ENCODE data around the gene TTC38. TPM values are rescaled to one million over a fixed set of nuclear protein-coding genes. Genes with fewer than 3 reads are reported as not detected.

TTC38 gene
- total RNA-seq, 1 experiment from 2014 or later = 16.7 TPM

DNA sequence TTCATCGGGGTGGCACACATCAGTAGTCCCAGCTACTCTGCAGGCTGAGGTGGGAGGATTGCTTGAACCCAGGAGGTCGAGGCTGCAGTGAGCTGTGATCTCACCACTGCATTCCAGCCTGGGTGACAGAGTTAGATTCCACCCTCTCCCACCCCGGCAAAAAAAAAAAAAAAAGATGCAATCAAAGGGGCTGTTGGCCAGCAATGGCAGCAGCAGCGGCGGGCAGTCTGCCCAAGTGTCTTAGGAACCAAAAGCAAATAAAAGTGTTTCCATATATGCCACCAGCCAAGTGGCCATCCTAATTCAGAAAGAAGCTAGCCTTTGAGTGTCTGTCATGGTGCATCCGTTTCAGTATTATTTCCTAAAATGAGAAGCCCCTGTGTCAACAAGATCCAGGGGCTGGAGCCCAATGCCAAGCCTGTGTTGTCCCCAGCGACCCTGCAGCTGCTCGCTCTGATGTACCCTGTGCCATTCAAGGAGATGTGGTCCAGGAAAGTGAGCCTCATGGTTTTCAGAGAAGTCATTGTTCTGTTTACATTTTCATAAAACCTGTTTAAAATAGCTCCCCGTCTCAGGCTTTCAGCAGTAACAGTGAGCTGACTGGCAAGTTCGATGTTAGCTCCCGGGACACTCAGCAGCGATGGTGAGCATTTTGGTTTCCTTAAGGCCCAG is 30.2 kb upstream of the TTC38 start:
- intact Hi-C loops (cut with micrococcal nuclease) = no loop called here
- no peak overlapping the region for H3K27ac Mint-ChIP-seq (ENCODE audit: low read depth, unreplicated experiment)

GRCh38 chr22:46238541-46238940 is 29.3 kb upstream of the TTC38 start:
- no peaks in the 10 kb centered on the region for H3K9me3 Mint-ChIP-seq (ENCODE audit: unreplicated experiment)
- ChIA-PET POLR2A (no interaction called here), CTCF (no interaction called here)
- TF ChIP-seq, protein P1, sequence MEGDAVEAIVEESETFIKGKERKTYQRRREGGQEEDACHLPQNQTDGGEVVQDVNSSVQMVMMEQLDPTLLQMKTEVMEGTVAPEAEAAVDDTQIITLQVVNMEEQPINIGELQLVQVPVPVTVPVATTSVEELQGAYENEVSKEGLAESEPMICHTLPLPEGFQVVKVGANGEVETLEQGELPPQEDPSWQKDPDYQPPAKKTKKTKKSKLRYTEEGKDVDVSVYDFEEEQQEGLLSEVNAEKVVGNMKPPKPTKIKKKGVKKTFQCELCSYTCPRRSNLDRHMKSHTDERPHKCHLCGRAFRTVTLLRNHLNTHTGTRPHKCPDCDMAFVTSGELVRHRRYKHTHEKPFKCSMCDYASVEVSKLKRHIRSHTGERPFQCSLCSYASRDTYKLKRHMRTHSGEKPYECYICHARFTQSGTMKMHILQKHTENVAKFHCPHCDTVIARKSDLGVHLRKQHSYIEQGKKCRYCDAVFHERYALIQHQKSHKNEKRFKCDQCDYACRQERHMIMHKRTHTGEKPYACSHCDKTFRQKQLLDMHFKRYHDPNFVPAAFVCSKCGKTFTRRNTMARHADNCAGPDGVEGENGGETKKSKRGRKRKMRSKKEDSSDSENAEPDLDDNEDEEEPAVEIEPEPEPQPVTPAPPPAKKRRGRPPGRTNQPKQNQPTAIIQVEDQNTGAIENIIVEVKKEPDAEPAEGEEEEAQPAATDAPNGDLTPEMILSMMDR (IDR thresholded peaks at IDR 0.05; ENCODE audit: unreplicated experiment) = no peak
- no peak overlapping the region for H3K4me3 Mint-ChIP-seq (ENCODE audit: unreplicated experiment)
- no TSS peak for BruUV-seq (replicated peaks)
- no peaks in the 10 kb centered on the region for H3K4me1 Mint-ChIP-seq (ENCODE audit: insufficient read depth, unreplicated experiment)
- H3K27ac Mint-ChIP-seq (ENCODE audit: low read depth, unreplicated experiment) = no peak overlapping the region
- no peak for DNase-seq (ENCODE audit: unreplicated experiment)
- H3K27me3 Mint-ChIP-seq (ENCODE audit: insufficient read depth, unreplicated experiment) = no peaks in the 10 kb centered on the region
- intact Hi-C loops (cut with micrococcal nuclease) = no loop called here
- H3K36me3 Mint-ChIP-seq (ENCODE audit: insufficient read depth, unreplicated experiment) = peaks cover 17% of the 10 kb centered on the region

More for the DNA sequence above, 30.2 kb upstream of the TTC38 start:
- Mint-ChIP-seq H3K9me3 (ENCODE audit: unreplicated experiment) (no peaks in the 10 kb centered on the region), H3K4me3 (ENCODE audit: unreplicated experiment) (no peak overlapping the region), H3K27me3 (ENCODE audit: insufficient read depth, unreplicated experiment) (no peaks in the 10 kb centered on the region), H3K4me1 (ENCODE audit: insufficient read depth, unreplicated experiment) (peaks cover 5% of the 10 kb centered on the region), H3K36me3 (ENCODE audit: insufficient read depth, unreplicated experiment) (peaks cover 14% of the 10 kb centered on the region)
- ChIA-PET CTCF (interaction anchor here (0.6 to 1.0 kb wide), 2 partner anchors 10 to 226 kb away, joined by 3 to 4 read pairs; no protein-coding TSS in a partner anchor), POLR2A (no interaction called here)
- TF ChIP-seq, protein P1 (IDR thresholded peaks at IDR 0.05; ENCODE audit: unreplicated experiment) = no peak
- no peak for DNase-seq (ENCODE audit: unreplicated experiment)
- BruUV-seq (replicated peaks) = no TSS peak

DNA sequence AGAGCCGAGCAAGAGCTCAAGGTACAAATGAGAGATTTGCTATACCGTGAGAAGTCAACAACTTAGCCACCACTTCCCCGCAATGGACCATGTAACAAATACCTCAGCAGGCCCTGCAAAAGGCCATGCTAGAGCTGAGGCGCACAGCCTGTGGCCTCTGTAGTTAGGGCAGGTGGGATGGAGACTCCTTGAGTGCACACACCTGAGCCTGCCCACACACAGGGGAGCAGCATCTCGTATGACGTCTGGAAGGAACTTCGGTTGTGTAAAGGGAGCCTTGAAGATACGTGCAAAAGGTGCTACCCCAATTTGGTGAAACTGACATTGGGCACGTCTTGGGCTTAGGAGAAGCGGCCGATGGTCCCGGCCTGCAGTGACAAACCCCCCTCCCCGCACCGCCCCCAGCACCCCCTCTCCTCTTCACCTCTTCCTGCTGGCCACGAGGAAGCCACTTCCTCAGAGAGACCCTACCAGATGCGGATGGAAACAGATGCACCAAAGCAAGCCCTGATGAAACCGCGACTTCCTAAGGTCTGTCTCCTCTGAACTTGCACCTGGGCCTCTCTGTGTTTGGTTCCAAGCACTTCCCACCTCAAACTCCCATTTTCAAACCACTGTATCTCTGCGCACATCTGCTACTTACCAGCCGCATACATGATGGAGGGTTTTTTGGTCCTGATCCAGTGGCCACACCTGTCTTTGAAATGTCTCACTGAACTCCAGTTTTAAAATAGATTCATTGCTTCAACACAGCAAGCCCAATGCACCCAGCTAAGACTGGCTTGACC is 28.4 kb upstream of the TTC38 start:
- ChIA-PET CTCF (no interaction called here), POLR2A (interaction anchor here (1.2 kb wide), 1 partner anchor 10 kb away, joined by 4 read pairs; the partner anchor contains the start of gene CDPF1)
- Mint-ChIP-seq H3K36me3 (ENCODE audit: insufficient read depth, unreplicated experiment) (peaks cover 17% of the 10 kb centered on the region), H3K4me3 (ENCODE audit: unreplicated experiment) (no peak overlapping the region), H3K4me1 (ENCODE audit: insufficient read depth, unreplicated experiment) (no peaks in the 10 kb centered on the region), H3K27me3 (ENCODE audit: insufficient read depth, unreplicated experiment) (no peaks in the 10 kb centered on the region), H3K9me3 (ENCODE audit: unreplicated experiment) (no peaks in the 10 kb centered on the region), H3K27ac (ENCODE audit: low read depth, unreplicated experiment) (no peak overlapping the region)
- TF ChIP-seq, protein P1 (IDR thresholded peaks at IDR 0.05; ENCODE audit: unreplicated experiment) = no peak
- no TSS peak for BruUV-seq (replicated peaks)
- intact Hi-C loops (cut with micrococcal nuclease) = no loop called here
- DNase-seq (ENCODE audit: unreplicated experiment) = no peak

GRCh38 chr22:46240073-46240472 is 27.7 kb upstream of the TTC38 start:
- no TSS peak for BruUV-seq (replicated peaks)
- TF ChIP-seq, protein P1 (IDR thresholded peaks at IDR 0.05; ENCODE audit: unreplicated experiment) = no peak
- Mint-ChIP-seq H3K27ac (ENCODE audit: low read depth, unreplicated experiment) (no peak overlapping the region), H3K4me1 (ENCODE audit: insufficient read depth, unreplicated experiment) (no peaks in the 10 kb centered on the region), H3K27me3 (ENCODE audit: insufficient read depth, unreplicated experiment) (no peaks in the 10 kb centered on the region), H3K36me3 (ENCODE audit: insufficient read depth, unreplicated experiment) (peaks cover 13% of the 10 kb centered on the region), H3K9me3 (ENCODE audit: unreplicated experiment) (no peaks in the 10 kb centered on the region), H3K4me3 (ENCODE audit: unreplicated experiment) (no peak overlapping the region)
- no peak for DNase-seq (ENCODE audit: unreplicated experiment)
- POLR2A ChIA-PET = interaction anchor here (0.7 to 1.2 kb wide), 3 partner anchors 8 to 238 kb away, joined by 3 to 4 read pairs (median 3); partner anchors contain the start of gene CDPF1
- intact Hi-C loops (cut with micrococcal nuclease) = no loop called here
- CTCF ChIA-PET = no interaction called here
